ENCODE results near the gene MECR.
"Not testable (repeated sequence)": the region's sequence is repeated elsewhere in the genome, so short reads cannot be mapped to it uniquely, and the experiment has no call there.

Gene MECR

DNA sequence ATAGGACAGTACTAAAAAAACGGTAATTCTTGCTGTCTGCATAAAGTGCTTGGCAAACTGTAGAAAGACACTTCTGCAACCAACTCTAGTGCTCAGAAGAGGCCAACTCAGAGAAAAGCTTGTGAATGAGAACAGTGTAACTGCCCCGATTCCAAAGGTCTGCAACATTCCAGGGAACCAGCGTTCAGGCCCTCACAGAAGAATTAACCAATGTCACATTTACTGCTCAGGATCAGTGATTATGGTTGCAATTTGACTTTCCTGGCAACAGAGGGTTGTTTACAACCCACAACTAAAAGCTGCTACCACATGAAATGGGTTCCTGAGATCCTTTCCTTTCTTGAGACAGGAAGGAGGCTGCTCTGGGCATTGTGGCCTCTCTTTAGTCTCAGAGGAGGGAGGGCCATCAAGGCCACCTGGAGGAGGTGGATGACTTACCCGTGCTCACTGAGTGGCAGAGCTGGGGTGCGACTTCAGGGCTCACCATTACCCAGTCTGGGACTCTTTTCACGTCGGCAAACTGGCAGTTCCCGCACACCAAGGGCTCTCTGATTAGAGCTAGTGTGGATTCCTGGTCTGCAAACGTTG lies 64.3 kb downstream of the MECR start:
- H3K4me1 ChIP-seq (ENCODE audit: control insufficient read depth, insufficient read depth, low read length): peaks cover 12% of the 10 kb centered on the region
- H3K4me3 ChIP-seq (ENCODE audit: low read length): no peak overlapping the region
- H3K9ac ChIP-seq (ENCODE audit: low read length): no peak overlapping the region
- no peak overlapping the region for H3K27ac ChIP-seq (ENCODE audit: low read depth, low read length)
- no peaks in the 10 kb centered on the region for H3K27me3 ChIP-seq (ENCODE audit: control insufficient read depth, insufficient read depth, low read length)
- H3K36me3 ChIP-seq (ENCODE audit: control insufficient read depth, insufficient read depth, low read length): peaks cover 18% of the 10 kb centered on the region

DNA sequence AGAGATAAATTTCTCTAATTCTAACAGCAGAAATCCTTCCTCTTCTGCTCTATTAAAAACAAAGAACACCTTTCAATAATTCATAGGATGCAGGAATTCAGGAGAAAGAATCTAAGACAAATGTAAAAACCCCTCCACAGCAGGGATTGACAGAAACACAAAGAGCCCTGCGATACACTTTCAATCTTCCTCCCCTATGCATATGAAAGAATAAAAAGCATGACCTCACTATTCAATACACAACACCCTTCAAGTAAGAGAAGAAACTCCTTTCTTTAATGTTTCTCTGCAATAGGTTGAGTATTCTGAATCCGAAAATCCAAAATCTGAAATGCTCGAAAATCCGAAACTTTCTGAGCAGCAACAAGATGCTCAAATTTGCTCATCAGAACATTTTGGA lies 66.1 kb downstream of the MECR start:
- peaks cover 22% of the 10 kb centered on the region for H3K36me3 ChIP-seq (ENCODE audit: control insufficient read depth, insufficient read depth, low read length)

DNA sequence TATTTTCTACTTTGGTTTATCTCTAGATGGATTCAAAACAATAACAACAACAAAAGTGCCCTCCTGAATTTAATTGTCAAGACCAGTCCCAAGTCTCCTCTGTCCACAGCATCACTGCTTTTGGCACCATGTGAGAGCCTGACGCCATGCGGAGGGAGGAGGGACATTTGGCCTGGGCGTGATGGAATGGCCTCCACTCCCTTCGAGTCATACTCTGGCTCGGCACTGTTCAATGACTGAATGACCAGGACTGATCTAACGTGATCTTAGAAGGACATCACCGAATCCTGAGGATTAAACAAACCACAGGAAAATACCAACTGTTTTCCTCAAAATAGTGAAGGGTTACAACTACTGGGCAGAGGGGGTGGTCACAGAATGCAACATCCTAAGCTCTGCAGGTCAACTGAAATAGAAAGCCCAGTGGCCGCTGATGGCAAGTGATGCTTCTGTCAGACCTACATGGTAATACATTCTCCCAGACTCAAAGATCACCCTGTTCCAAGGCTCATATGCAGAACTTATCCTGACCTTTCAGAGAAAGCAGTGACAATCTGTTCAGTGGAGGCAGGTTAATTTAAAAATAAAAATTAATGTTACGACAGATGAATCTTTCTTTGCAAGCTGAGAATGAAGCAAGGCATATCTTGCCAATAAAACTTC lies 68.1 kb downstream of the MECR start:
- Histone ChIP-seq H3K36me3 (ENCODE audit: control insufficient read depth, insufficient read depth, low read length) (peaks cover 33% of the 10 kb centered on the region), H3K27ac (ENCODE audit: low read depth, low read length) (no peak overlapping the region), H3K27me3 (ENCODE audit: control insufficient read depth, insufficient read depth, low read length) (no peaks in the 10 kb centered on the region), H3K4me1 (ENCODE audit: control insufficient read depth, insufficient read depth, low read length) (peaks cover 4% of the 10 kb centered on the region), H3K9ac (ENCODE audit: low read length) (no peak overlapping the region), H3K4me3 (ENCODE audit: low read length) (no peak overlapping the region)

More for the DNA sequence above, 66.1 kb downstream of the MECR start:
- Histone ChIP-seq H3K4me3 (ENCODE audit: low read length) (no peak overlapping the region), H3K27ac (ENCODE audit: low read depth, low read length) (no peak overlapping the region), H3K9ac (ENCODE audit: low read length) (no peak overlapping the region), H3K27me3 (ENCODE audit: control insufficient read depth, insufficient read depth, low read length) (no peaks in the 10 kb centered on the region), H3K4me1 (ENCODE audit: control insufficient read depth, insufficient read depth, low read length) (peaks cover 4% of the 10 kb centered on the region)

DNA sequence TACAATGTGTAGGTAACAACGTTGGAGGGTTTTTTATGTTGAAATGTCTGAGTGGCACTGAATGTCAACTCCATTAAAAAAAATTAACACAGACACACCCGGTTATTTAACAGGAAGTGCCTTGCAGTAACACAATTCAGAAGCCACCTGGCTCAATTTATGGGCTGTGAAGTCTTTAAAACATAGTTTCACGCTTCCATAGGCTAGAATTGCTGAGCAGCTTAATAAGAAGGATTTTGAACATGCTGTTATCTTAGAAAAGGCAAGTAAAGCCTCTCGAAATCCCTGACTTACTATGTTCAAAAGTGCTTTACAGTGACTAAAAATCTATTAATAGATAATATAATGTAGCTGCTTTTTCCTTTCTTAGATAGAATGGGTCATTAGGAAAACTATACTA lies 68.7 kb downstream of the MECR start:
- H3K27ac ChIP-seq (ENCODE audit: low read depth, low read length): no peak overlapping the region
- peaks cover 8% of the 10 kb centered on the region for H3K4me1 ChIP-seq (ENCODE audit: control insufficient read depth, insufficient read depth, low read length)
- H3K36me3 ChIP-seq (ENCODE audit: control insufficient read depth, insufficient read depth, low read length): peaks cover 35% of the 10 kb centered on the region
- no peak overlapping the region for H3K4me3 ChIP-seq (ENCODE audit: low read length)
- no peak overlapping the region for H3K9ac ChIP-seq (ENCODE audit: low read length)
- no peaks in the 10 kb centered on the region for H3K27me3 ChIP-seq (ENCODE audit: control insufficient read depth, insufficient read depth, low read length)

DNA sequence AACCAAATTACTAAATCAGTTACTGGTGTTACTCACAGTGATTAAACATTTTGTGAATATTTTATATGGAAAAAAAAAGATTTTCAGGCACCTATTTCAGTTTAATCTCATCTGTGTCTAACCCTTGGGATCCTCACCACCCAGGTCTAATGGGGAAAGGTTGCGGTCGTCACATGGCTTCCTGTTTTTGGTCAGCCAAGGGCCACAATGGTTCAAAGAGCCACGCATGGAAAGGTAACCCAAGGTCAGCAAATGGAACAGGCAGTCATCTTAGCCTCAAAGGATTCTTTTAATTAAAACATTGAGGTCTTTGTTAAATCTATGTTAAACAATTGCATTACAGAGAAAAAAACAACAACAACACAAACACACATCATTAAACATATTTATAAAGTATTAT lies 71.0 kb downstream of the MECR start:
- H3K9ac ChIP-seq (ENCODE audit: low read length): no peak overlapping the region
- H3K27ac ChIP-seq (ENCODE audit: low read depth, low read length): no peak overlapping the region
- H3K27me3 ChIP-seq (ENCODE audit: control insufficient read depth, insufficient read depth, low read length): no peaks in the 10 kb centered on the region
- peaks cover 30% of the 10 kb centered on the region for H3K36me3 ChIP-seq (ENCODE audit: control insufficient read depth, insufficient read depth, low read length)
- peaks cover 14% of the 10 kb centered on the region for H3K4me1 ChIP-seq (ENCODE audit: control insufficient read depth, insufficient read depth, low read length)
- no peak overlapping the region for H3K4me3 ChIP-seq (ENCODE audit: low read length)

DNA sequence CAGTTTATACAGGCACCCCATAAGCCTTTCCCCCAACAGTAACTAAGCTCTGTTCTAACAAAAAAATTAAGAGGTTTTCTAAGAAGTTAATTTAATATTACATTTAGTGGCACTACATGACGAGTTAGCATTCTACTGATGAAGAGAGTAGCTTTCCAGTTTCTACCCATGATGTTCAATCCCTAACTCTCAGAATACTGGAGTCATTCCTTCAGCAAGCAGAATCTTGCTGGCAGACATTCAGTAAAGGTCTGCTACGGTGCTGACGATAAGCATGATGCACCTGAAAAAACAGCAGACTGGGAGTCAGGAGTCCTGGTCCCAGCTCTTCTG lies 73.5 kb downstream of the MECR start:
- H3K36me3 ChIP-seq (ENCODE audit: control insufficient read depth, insufficient read depth, low read length): peaks cover 37% of the 10 kb centered on the region
- peaks cover 11% of the 10 kb centered on the region for H3K4me1 ChIP-seq (ENCODE audit: control insufficient read depth, insufficient read depth, low read length)

DNA sequence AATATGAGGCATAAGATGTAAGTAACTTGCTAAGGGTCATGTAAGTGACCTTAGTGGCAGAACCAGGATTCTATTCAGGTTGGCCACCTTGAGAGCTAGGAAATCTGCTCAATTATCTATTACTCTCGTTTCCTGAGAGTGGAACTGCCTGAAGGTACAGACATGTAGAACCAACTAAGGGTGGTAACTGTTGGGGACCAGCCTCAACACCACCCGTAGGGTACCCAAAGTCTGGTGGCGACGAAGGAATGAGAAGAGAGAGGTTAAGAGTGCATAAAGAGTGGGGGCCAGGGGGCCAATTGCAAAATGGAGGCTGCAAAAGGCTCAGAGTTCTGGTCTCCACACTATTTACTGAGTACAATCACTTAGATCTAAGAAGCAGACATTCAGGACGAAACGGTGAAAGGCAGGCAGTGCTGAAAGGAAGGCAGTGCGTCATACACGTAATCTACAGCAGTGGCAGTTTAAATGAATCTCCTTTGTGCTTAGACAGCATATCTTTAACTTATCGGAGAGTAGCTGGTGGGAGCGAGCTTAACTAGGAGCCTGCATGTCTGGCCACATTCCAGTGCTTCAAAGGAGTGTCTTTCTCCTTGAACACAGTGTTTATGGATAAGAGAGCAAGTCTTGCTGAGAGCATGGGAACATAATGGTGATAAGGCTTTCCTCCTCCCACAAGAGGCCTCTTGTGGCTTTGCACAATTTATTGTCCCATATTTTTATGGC lies 74.0 kb downstream of the MECR start:
- H3K4me3 ChIP-seq (ENCODE audit: low read length): no peak overlapping the region
- no peak overlapping the region for H3K9ac ChIP-seq (ENCODE audit: low read length)
- peak overlapping the region; percentile 48 for H3K27ac ChIP-seq (ENCODE audit: low read depth, low read length)
- no peaks in the 10 kb centered on the region for H3K27me3 ChIP-seq (ENCODE audit: control insufficient read depth, insufficient read depth, low read length)
- H3K4me1 ChIP-seq (ENCODE audit: control insufficient read depth, insufficient read depth, low read length): peaks cover 11% of the 10 kb centered on the region
- H3K36me3 ChIP-seq (ENCODE audit: control insufficient read depth, insufficient read depth, low read length): peaks cover 42% of the 10 kb centered on the region

More for the DNA sequence above, 73.5 kb downstream of the MECR start:
- Histone ChIP-seq H3K27me3 (ENCODE audit: control insufficient read depth, insufficient read depth, low read length) (no peaks in the 10 kb centered on the region), H3K4me3 (ENCODE audit: low read length) (no peak overlapping the region), H3K9ac (ENCODE audit: low read length) (no peak overlapping the region), H3K27ac (ENCODE audit: low read depth, low read length) (no peak overlapping the region)

DNA sequence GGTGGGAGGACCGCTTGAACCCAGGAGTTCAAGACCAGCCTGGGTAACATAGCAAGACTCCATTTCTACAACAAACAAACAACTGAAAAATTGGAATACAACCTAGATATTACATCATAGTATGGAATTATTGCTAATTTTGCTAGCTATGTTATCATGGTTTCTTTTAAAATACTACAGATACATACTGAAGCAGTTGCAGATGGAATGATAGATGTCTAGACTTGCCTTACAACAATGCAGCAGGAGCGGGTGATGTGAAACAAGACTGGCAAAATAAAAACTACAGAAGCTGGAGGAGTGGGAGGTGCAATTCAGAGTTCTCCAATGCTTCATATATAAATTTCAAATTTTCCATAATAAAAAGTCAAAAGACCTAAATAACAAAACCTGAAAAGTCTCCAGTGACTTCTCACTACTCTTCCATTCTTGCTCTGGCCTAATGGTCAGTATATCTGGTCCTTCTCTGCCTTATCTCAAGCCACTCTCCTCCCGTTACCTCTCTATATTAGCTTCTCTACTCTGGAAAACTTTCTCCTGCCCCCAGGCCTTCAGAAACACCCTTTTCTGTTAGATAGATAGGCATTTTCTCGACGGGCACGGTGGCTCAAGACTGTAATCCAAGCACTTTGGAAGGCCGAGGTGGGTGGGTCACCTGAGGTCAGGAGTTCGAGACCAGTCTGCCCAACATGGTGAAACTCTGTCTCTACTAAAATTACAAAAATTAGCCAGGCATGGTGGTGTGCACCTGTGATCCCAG lies 78.5 kb downstream of the MECR start:
- no peaks in the 10 kb centered on the region for H3K27me3 ChIP-seq (ENCODE audit: control insufficient read depth, insufficient read depth, low read length)
- peaks cover 8% of the 10 kb centered on the region for H3K4me1 ChIP-seq (ENCODE audit: control insufficient read depth, insufficient read depth, low read length)
- no peak overlapping the region for H3K9ac ChIP-seq (ENCODE audit: low read length)
- no peak overlapping the region for H3K27ac ChIP-seq (ENCODE audit: low read depth, low read length)
- no peak overlapping the region for H3K4me3 ChIP-seq (ENCODE audit: low read length)
- peaks cover 55% of the 10 kb centered on the region for H3K36me3 ChIP-seq (ENCODE audit: control insufficient read depth, insufficient read depth, low read length)

DNA sequence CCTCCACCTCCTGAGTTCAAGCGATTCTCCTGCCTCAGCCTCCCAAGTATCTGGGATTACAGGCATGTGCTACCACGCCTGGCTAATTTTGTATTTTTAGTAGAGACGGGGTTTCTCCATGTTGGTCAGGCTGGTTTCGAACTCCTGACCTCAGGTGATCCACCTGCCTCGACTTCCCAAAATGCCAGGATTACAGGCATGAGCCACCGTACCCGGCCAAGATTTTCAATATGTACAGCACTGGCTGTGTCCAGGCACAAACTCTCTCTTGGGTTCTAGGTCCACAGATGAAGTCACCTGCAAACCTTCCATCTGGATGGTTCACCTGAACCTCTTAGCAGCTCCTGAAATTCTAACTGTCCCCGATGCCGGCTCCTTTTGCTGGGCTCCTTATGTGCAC lies 80.4 kb downstream of the MECR start:
- not testable (repeated sequence) for H3K4me3 ChIP-seq (ENCODE audit: low read length)

DNA sequence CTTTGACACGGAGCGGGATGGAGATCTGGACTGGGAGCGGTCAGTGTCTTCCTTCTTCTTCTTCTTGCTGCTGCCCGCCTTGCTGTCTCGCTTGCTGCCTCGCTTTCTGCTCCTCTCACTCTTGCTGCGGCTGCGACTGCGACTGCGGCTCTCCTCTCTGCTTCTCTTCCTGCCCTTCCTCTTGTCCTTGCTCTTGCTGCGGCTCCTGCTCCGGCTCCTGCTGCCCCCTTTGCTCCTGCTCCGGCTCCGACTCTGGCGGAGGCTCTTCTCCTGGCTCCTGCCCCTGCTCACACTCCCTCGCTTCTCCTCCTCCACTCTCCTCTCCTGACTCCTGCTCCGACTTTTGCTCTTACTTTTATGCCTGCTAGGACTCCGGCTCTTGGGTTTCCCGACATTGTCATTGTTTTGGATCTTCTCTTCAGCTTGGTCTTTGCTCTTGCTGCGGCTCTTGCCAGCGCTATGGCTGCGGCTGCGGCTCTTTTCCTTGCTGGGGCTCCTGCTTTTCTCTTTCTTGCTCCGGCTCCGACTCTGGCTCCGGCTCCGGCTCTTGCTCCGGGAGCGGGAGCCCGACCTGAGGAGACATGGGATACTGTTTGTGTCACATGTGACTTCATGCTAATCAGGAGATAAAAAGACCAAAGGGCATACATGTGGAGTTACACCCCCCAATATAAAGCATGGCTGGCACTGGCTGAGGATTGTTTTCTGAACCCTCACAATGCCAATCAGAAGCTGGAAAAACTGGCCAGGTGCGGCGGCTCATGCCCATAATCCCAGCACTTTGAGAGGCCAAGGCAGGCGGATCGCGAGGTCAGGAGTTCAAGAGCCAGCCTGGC lies 81.9 kb downstream of the MECR start:
- Histone ChIP-seq H3K4me1 (ENCODE audit: control insufficient read depth, insufficient read depth, low read length) (no peaks in the 10 kb centered on the region), H3K27me3 (ENCODE audit: control insufficient read depth, insufficient read depth, low read length) (no peaks in the 10 kb centered on the region), H3K36me3 (ENCODE audit: control insufficient read depth, insufficient read depth, low read length) (peaks cover 41% of the 10 kb centered on the region), H3K4me3 (ENCODE audit: low read length) (no peak overlapping the region), H3K27ac (ENCODE audit: low read depth, low read length) (no peak overlapping the region), H3K9ac (ENCODE audit: low read length) (no peak overlapping the region)

More for the DNA sequence above, 80.4 kb downstream of the MECR start:
- H3K27me3 ChIP-seq (ENCODE audit: control insufficient read depth, insufficient read depth, low read length); H3K27ac ChIP-seq (ENCODE audit: low read depth, low read length); H3K9ac ChIP-seq (ENCODE audit: low read length); H3K4me1 ChIP-seq (ENCODE audit: control insufficient read depth, insufficient read depth, low read length): not testable (repeated sequence)
- peaks cover 49% of the 10 kb centered on the region for H3K36me3 ChIP-seq (ENCODE audit: control insufficient read depth, insufficient read depth, low read length)

DNA sequence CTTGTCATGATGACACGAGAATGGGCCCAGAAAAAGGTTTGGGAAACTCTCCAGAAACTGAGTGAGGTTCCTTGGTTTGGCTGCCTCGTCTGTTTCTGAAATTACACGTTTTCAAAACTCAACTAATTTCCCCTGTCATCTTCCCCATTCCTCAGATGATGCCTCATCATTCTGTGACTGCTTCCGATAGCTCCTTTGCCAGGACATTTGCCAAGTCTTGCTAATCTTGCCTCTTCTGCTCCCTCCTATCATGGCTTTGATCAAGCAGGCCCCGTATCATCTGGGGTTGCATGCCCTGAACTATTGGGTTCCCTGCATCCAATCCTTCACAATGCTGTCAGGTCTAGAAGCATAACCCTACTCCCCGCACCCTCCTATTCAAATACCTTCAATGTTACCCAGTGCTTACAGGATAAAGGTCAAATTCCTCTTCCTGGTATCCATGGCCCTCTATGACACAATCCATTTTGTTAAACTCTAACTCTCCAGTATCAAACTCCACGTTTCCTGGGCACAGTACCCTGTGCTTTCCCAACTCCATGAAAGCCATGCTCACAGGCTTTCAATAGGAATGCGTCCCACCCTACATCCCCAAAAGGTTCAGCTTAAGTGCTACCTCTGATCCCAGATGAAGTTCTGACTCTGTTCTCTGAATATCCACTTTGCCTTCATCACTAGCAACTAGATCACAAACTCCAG lies 84.8 kb downstream of the MECR start:
- Histone ChIP-seq H3K4me1 (ENCODE audit: control insufficient read depth, insufficient read depth, low read length) (no peaks in the 10 kb centered on the region), H3K36me3 (ENCODE audit: control insufficient read depth, insufficient read depth, low read length) (peaks cover 23% of the 10 kb centered on the region), H3K4me3 (ENCODE audit: low read length) (no peak overlapping the region), H3K9ac (ENCODE audit: low read length) (no peak overlapping the region), H3K27me3 (ENCODE audit: control insufficient read depth, insufficient read depth, low read length) (no peaks in the 10 kb centered on the region), H3K27ac (ENCODE audit: low read depth, low read length) (no peak overlapping the region)

Data from rectal smooth muscle tissue (tissue), 1 donor.